IPS DF 6.9 (cell line): ENCODE results near the gene DCTN4.

ENCODE experiments used
- DNase-seq: peaks from one replicate; pipeline ENCODE4 v3.0.0-alpha.2; 2013; ENCODE audit warnings: low read depth, low spot score
- H3K27ac ChIP-seq: one replicate; pipeline ENCODE4 v1.5.1; 2013; ENCODE audit warnings: low read length, control low read depth
- H3K27me3 ChIP-seq: 2 replicates; pipeline ENCODE4 v1.6.1; 2013; ENCODE audit warnings: mild to moderate bottlenecking, low read length; ENCODE audit not compliant: control insufficient read depth, insufficient read depth
- H3K36me3 ChIP-seq: 2 replicates; pipeline ENCODE4 v1.6.1; 2013; ENCODE audit warnings: low read length; ENCODE audit not compliant: control insufficient read depth, insufficient read depth
- H3K4me1 ChIP-seq: 2 replicates; pipeline ENCODE4 v1.6.1; 2013; ENCODE audit warnings: low read length; ENCODE audit not compliant: control insufficient read depth, insufficient read depth
- H3K4me3 ChIP-seq: 2 replicates; pipeline ENCODE4 v1.5.1; 2013; ENCODE audit warnings: mild to moderate bottlenecking, low read length
- H3K9me3 ChIP-seq: 2 replicates; pipeline ENCODE4 v1.6.1; 2013; ENCODE audit warnings: low read length, inconsistent platforms; ENCODE audit not compliant: control insufficient read depth, insufficient read depth
- WGBS: extraction: QIAGEN DNeasy Blood & Tissue Kit; methylation state at CpG from one replicate; pipeline ENCODE4 v1.1.7; 2013; ENCODE audit warnings: mixed read lengths, missing lambda C conversion rate; ENCODE audit not compliant: insufficient read length, insufficient coverage; 5-methylcytosine and 5-hydroxymethylcytosine counted together

Gene DCTN4

GRCh38 chr5:150700594-150701377 lies 58.0 kb downstream of the DCTN4 start, which contains the start of gene RBM22:
RBM22 (minus strand) TSS chr5:150701062; CDS start chr5:150700985, 77 bp downstream.
- Histone ChIP-seq H3K27ac (no peak within 1 kb of the TSS), H3K36me3 (peaks cover 9% of the 10 kb centered on the region; the same call in 1 of the 2 replicates), H3K4me1 (no peaks in the 10 kb centered on the region), H3K9me3 (no peaks in the 10 kb centered on the region), H3K4me3 (peak within 1 kb of the TSS; percentile 99), H3K27me3 (no peaks in the 10 kb centered on the region)
- DNase-seq = peak; percentile 88
- no CpG with 5 or more reads among the region's 59 CpGs for WGBS

GRCh38 chr5:150700246-150700593 lies 58.6 kb downstream of the DCTN4 start:
- Histone ChIP-seq H3K27ac (no peak overlapping the region), H3K36me3 (peaks cover 9% of the 10 kb centered on the region; the same call in 1 of the 2 replicates), H3K4me1 (no peaks in the 10 kb centered on the region), H3K4me3 (peak overlapping the region; percentile 99; the same call in 1 of the 2 replicates), H3K27me3 (no peaks in the 10 kb centered on the region), H3K9me3 (no peaks in the 10 kb centered on the region)
- no CpG with 5 or more reads among the region's 15 CpGs for WGBS
- no peak for DNase-seq

DNA sequence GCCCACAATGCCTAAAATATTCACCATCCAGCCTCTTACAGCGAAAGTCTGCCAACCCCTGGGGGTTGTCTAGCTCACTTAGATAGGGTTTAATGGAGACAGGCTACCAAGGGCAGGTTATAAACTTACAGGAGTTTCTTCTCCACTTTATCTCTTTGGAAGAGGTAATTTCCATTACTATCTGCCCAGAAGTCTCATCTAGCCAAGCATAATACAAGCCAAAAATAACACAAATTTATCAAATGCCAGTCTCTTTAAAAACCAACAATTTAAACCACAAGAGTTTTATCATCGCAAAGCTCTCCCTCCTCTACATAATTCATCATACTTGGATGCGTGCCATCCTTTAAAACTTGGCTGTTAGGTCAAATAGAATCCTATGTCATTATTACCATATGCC lies 64.2 kb downstream of the DCTN4 start:
- H3K27ac ChIP-seq = no peak overlapping the region
- peaks cover 36% of the 10 kb centered on the region; the same call in 1 of the 2 replicates for H3K36me3 ChIP-seq
- no peaks in the 10 kb centered on the region for H3K9me3 ChIP-seq
- no peak overlapping the region for H3K4me3 ChIP-seq
- no peak for DNase-seq
- WGBS = 100% methylated on average over 1 of the region's 3 CpGs
- no peaks in the 10 kb centered on the region for H3K27me3 ChIP-seq
- H3K4me1 ChIP-seq = no peaks in the 10 kb centered on the region

DNA sequence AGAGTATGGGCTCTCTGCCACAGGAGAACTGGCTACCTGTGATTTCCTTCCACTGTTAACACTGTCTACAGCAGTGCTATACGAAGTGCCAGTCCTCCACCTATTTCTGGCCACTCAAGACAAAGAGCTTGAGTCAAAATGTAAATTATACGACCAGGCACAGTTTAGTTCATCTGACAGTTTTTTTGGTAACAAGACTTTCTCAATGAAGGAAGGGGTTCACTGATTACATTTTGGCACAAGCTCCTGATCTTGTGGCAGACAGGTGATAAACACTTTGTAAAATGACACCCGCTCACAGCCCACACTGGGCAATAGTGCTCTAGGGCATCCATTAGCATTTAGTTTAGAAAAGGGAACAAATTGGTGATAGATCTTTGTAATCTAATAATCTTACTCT lies 66.5 kb downstream of the DCTN4 start:
- Histone ChIP-seq H3K9me3 (no peaks in the 10 kb centered on the region), H3K4me3 (no peak overlapping the region), H3K27ac (no peak overlapping the region), H3K36me3 (peaks cover 30% of the 10 kb centered on the region; the same call in 1 of the 2 replicates), H3K4me1 (no peaks in the 10 kb centered on the region), H3K27me3 (no peaks in the 10 kb centered on the region)
- no CpG with 5 or more reads among the region's 3 CpGs for WGBS
- no peak for DNase-seq

- H3K36me3 ChIP-seq = peaks cover 27% of the 10 kb centered on the region; the same call in 1 of the 2 replicates
- no peak overlapping the region for H3K27ac ChIP-seq
- no peak for DNase-seq
- 93% methylated on average over 1 of the region's 6 CpGs for WGBS
- no peaks in the 10 kb centered on the region for H3K4me1 ChIP-seq
- H3K9me3 ChIP-seq = no peaks in the 10 kb centered on the region
- no peaks in the 10 kb centered on the region for H3K27me3 ChIP-seq
- H3K4me3 ChIP-seq = no peak overlapping the region
Observed at GRCh38 chr5:150690760-150691159, 68.1 kb downstream of the DCTN4 start.

- Histone ChIP-seq H3K27ac (no peak overlapping the region), H3K36me3 (peaks cover 22% of the 10 kb centered on the region; the same call in 1 of the 2 replicates), H3K4me3 (no peak overlapping the region), H3K9me3 (no peaks in the 10 kb centered on the region), H3K4me1 (no peaks in the 10 kb centered on the region), H3K27me3 (no peaks in the 10 kb centered on the region)
- WGBS = no CpG with 5 or more reads among the region's 1 CpG
- DNase-seq = no peak
Observed at GRCh38 chr5:150689120-150689519, 69.7 kb downstream of the DCTN4 start.

- Histone ChIP-seq H3K27ac (no peak overlapping the region), H3K36me3 (no peaks in the 10 kb centered on the region; the same call in 1 of the 2 replicates), H3K27me3 (no peaks in the 10 kb centered on the region), H3K4me3 (no peak overlapping the region), H3K4me1 (peaks cover 5% of the 10 kb centered on the region), H3K9me3 (no peaks in the 10 kb centered on the region)
- no peak for DNase-seq
- WGBS = no CpG with 5 or more reads among the region's 9 CpGs
Observed at GRCh38 chr5:150676578-150676977, 82.2 kb downstream of the DCTN4 start.

- WGBS = 100% methylated on average over 3 of the region's 6 CpGs
- DNase-seq = no peak
- H3K4me1 ChIP-seq = peaks cover 8% of the 10 kb centered on the region
- H3K9me3 ChIP-seq = no peaks in the 10 kb centered on the region
- no peaks in the 10 kb centered on the region for H3K27me3 ChIP-seq
- no peak overlapping the region for H3K4me3 ChIP-seq
- H3K36me3 ChIP-seq = no peaks in the 10 kb centered on the region; the same call in 1 of the 2 replicates
- no peak overlapping the region for H3K27ac ChIP-seq
Observed at GRCh38 chr5:150675069-150675468, 83.7 kb downstream of the DCTN4 start.

DNA sequence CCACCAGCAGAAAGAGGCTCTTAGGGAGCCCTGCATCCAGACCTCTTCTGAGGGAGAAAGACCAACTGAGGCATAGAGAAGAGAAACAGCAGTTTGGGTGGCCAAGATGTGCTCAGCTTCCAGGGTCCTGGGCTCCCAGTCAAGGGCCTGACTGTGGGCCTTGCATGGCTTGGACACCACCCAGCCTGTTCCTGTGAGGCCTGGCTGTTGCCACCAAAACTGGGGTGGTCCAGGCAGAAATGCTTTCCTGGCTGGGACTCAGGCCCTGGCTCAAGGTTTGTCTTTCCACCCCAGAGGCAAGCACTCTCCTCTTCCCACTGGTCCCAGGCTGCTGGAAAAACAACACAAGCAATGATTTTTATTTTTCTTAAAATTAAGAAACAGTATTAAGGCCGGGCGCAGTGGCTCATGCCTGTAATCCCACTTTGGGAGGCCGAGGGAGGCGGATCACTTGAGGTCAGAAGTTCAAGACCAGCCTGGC lies 84.4 kb downstream of the DCTN4 start:
- no peak for DNase-seq
- H3K27me3 ChIP-seq = no peaks in the 10 kb centered on the region
- H3K36me3 ChIP-seq = no peaks in the 10 kb centered on the region; the same call in 1 of the 2 replicates
- no peak overlapping the region for H3K27ac ChIP-seq
- no CpG with 5 or more reads among the region's 4 CpGs for WGBS
- H3K4me3 ChIP-seq = no peak overlapping the region
- peaks cover 8% of the 10 kb centered on the region for H3K4me1 ChIP-seq
- no peaks in the 10 kb centered on the region for H3K9me3 ChIP-seq

DNA sequence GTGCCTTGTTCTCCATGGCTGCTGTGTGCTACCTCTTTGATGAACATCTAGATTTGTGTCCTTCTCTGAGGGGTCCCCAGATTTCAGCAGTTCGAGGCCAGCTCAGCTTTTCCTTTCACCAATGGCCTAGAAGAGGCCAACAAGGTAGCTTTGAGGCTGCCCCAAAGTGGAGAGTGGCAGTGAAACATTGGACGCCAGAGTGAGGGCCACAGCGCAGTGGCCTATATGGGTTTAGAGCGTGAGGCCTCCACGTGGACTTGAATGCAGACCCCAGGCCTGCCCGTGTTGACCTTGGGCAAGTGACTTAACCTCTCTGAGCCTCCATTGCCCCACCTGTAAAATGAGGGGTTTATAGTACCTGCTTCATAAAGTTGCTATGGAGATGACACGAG lies 85.9 kb downstream of the DCTN4 start:
- WGBS = no CpG with 5 or more reads among the region's 7 CpGs
- Histone ChIP-seq H3K4me1 (peaks cover 8% of the 10 kb centered on the region), H3K27ac (peak overlapping the region; percentile 5), H3K36me3 (no peaks in the 10 kb centered on the region; the same call in 1 of the 2 replicates), H3K4me3 (peak overlapping the region; percentile 62; the same call in 1 of the 2 replicates), H3K9me3 (no peaks in the 10 kb centered on the region), H3K27me3 (no peaks in the 10 kb centered on the region)
- no peak for DNase-seq
